DND-41 (cell line): Measurements from ENCODE around the gene SCUBE1.

ENCODE experiments used
- EZH2 ChIP-seq: IDR thresholded peaks from 3 replicates; pipeline ENCODE4 v1.6.1; 2012; ENCODE audit warnings: borderline replicate concordance, low read depth, mild to moderate bottlenecking, moderate library complexity, low read length, inconsistent platforms; ENCODE audit not compliant: severe bottlenecking
- TF ChIP-seq, protein P1 (sequence below): IDR thresholded peaks from 2 replicates; pipeline ENCODE4 v1.5.1; 2012; ENCODE audit warnings: borderline replicate concordance, low read length, moderate library complexity, mild to moderate bottlenecking; ENCODE audit not compliant: poor library complexity, severe bottlenecking; ENCODE audit errors: extremely low read depth

DNA sequence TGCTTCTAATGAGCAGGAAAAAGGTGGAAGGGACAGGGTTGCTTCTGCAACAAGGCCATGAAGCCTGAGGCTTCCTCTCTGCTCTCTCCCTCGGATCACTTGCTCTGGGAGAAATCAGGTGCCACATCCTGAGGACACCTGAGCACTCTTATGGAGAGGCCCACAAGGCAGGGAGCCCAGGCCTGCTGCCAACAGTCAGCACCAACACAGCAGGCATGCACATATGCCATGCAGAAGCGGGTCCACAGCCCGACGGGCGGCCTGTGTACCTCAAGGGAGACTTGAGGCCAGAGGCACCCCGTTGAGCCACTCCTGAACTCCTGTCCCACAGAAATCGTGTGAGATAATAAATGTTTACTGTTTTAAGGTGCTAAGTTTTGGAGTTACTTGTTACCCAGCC is 165.7 kb downstream of the SCUBE1 start:
- TF ChIP-seq, protein P1, sequence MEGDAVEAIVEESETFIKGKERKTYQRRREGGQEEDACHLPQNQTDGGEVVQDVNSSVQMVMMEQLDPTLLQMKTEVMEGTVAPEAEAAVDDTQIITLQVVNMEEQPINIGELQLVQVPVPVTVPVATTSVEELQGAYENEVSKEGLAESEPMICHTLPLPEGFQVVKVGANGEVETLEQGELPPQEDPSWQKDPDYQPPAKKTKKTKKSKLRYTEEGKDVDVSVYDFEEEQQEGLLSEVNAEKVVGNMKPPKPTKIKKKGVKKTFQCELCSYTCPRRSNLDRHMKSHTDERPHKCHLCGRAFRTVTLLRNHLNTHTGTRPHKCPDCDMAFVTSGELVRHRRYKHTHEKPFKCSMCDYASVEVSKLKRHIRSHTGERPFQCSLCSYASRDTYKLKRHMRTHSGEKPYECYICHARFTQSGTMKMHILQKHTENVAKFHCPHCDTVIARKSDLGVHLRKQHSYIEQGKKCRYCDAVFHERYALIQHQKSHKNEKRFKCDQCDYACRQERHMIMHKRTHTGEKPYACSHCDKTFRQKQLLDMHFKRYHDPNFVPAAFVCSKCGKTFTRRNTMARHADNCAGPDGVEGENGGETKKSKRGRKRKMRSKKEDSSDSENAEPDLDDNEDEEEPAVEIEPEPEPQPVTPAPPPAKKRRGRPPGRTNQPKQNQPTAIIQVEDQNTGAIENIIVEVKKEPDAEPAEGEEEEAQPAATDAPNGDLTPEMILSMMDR, result no peak
- no peak for TF ChIP-seq EZH2
